ENCODE results near the gene GAS2.

DNA sequence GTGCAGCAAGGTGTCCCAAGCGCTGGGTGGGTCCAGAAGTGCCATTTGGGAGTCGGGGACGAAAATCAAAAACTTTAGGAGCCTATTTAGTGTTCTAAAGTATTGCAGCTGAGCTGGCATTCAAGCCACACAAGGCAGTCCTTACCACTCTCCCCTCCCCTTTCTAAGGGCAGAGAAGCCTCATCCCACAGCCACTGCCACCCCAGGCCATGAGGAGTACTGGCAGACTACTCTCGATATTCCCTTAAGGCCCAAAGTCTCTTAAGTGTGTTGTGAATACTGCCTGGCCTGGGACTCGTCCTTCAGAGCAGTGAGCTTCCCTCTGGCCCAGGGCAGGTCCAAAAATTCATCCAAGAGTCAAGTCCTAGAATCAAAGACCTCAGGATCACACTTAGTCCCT lies 48.5 kb upstream of the GAS2 start:
- no peak for TF ChIP-seq POLR2AphosphoS5 (IDR thresholded peaks at IDR 0.05; ENCODE audit: low read depth, low read length)
- TF ChIP-seq, protein P1, sequence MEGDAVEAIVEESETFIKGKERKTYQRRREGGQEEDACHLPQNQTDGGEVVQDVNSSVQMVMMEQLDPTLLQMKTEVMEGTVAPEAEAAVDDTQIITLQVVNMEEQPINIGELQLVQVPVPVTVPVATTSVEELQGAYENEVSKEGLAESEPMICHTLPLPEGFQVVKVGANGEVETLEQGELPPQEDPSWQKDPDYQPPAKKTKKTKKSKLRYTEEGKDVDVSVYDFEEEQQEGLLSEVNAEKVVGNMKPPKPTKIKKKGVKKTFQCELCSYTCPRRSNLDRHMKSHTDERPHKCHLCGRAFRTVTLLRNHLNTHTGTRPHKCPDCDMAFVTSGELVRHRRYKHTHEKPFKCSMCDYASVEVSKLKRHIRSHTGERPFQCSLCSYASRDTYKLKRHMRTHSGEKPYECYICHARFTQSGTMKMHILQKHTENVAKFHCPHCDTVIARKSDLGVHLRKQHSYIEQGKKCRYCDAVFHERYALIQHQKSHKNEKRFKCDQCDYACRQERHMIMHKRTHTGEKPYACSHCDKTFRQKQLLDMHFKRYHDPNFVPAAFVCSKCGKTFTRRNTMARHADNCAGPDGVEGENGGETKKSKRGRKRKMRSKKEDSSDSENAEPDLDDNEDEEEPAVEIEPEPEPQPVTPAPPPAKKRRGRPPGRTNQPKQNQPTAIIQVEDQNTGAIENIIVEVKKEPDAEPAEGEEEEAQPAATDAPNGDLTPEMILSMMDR (IDR thresholded peaks at IDR 0.05), result no peak

Data from SK-N-SH (cell line).